Measurements from ENCODE around the gene PRPF38A.

PRPF38A gene

GRCh38 chr1:52402860-52403240, 1.6 kb upstream of the PRPF38A start:
- DNase-seq: peak; percentile 9

GRCh38 chr1:52403566-52404115, 761 bp upstream of the PRPF38A start:
- peak; percentile 90 for DNase-seq

GRCh38 chr1:52404975-52405338, 555 bp downstream of the PRPF38A start:
- DNase-seq: no peak

- DNase-seq: no peak
Measured at GRCh38 chr1:52413410-52413989, 9.1 kb downstream of the PRPF38A start.

- DNase-seq: no peak
Measured at GRCh38 chr1:52414942-52415341, 10.5 kb downstream of the PRPF38A start.

GRCh38 chr1:52416811-52417210, 12.4 kb downstream of the PRPF38A start:
- DNase-seq: no peak

GRCh38 chr1:52420713-52421112, 16.3 kb downstream of the PRPF38A start:
- no peak for DNase-seq

- no peak for DNase-seq
Measured at GRCh38 chr1:52423055-52423454, 18.7 kb downstream of the PRPF38A start.

- no peak for DNase-seq
Measured at GRCh38 chr1:52423771-52424170, 19.4 kb downstream of the PRPF38A start.

- DNase-seq: peak; percentile 78
Measured at GRCh38 chr1:52424231-52424636, 19.8 kb downstream of the PRPF38A start.

- DNase-seq: no peak
Measured at GRCh38 chr1:52424813-52425212, 20.4 kb downstream of the PRPF38A start.

- no peak for DNase-seq
Measured at GRCh38 chr1:52426371-52426770, 22.0 kb downstream of the PRPF38A start.

GRCh38 chr1:52427152-52427551, 22.8 kb downstream of the PRPF38A start:
- DNase-seq: no peak

- no peak for DNase-seq
Measured at GRCh38 chr1:52432807-52433206, 28.4 kb downstream of the PRPF38A start.

GRCh38 chr1:52435211-52435610, 30.8 kb downstream of the PRPF38A start:
- no peak for DNase-seq

GRCh38 chr1:52435650-52436049, 31.2 kb downstream of the PRPF38A start:
- no peak for DNase-seq

- DNase-seq: no peak
Measured at GRCh38 chr1:52436817-52437216, 32.4 kb downstream of the PRPF38A start.

GRCh38 chr1:52439976-52440375, 35.6 kb downstream of the PRPF38A start:
- DNase-seq: no peak

- DNase-seq: no peak
Measured at GRCh38 chr1:52444463-52444862, 40.1 kb downstream of the PRPF38A start.

- DNase-seq: no peak
Measured at GRCh38 chr1:52454127-52454526, 49.7 kb downstream of the PRPF38A start.

- DNase-seq: no peak
Measured at GRCh38 chr1:52454779-52455178, 50.4 kb downstream of the PRPF38A start.

- DNase-seq: no peak
Measured at GRCh38 chr1:52455686-52456085, 51.3 kb downstream of the PRPF38A start.

- DNase-seq: no peak
Measured at GRCh38 chr1:52460694-52461093, 56.3 kb downstream of the PRPF38A start.

- no peak for DNase-seq
Measured at GRCh38 chr1:52461821-52462220, 57.4 kb downstream of the PRPF38A start.

GRCh38 chr1:52463891-52464290, 59.5 kb downstream of the PRPF38A start:
- DNase-seq: no peak

Data from OCI-M1 (cell line).